GM21528 (cell line): Measurements from ENCODE around the gene ZNF213.

Source experiments
- ATAC-seq: cut with Tn5 transposase; IDR thresholded peaks from one replicate; pipeline ENCODE4 v1.9.1; 2021; ENCODE audit warnings: mild to moderate bottlenecking, moderate library complexity; ENCODE audit not compliant: unreplicated experiment, low FRiP score

ZNF213 gene

GRCh38 chr16:3188675-3188924 is 53.8 kb downstream of the ZNF213 start:
- ATAC-seq, result no peak

- ATAC-seq, result no peak
Observed at GRCh38 chr16:3188925-3189825, 54.3 kb downstream of the ZNF213 start.

GRCh38 chr16:3189869-3190268 is 55.0 kb downstream of the ZNF213 start:
- no peak for ATAC-seq

- ATAC-seq, result no peak
Observed at GRCh38 chr16:3190949-3191353, 56.1 kb downstream of the ZNF213 start.
